GM18907 (cell line): ENCODE results near the gene SELPLG.
A peak's percentile ranks its signal among the peaks of the same experiment; 100 is the strongest.
"Not testable (repeated sequence)": the region's sequence is repeated elsewhere in the genome, so short reads cannot be mapped to it uniquely, and the experiment has no call there.

Source experiments
- ATAC-seq: cut with Tn5 transposase; IDR thresholded peaks from one replicate; pipeline ENCODE4 v1.9.1; 2021; ENCODE audit warnings: mild to moderate bottlenecking, moderate library complexity; ENCODE audit not compliant: unreplicated experiment

SELPLG gene

GRCh38 chr12:108638997-108639822 is 5.5 kb upstream of the SELPLG start:
- ATAC-seq = no peak

- ATAC-seq = no peak
Observed at GRCh38 chr12:108638141-108638827, 4.6 kb upstream of the SELPLG start.

DNA sequence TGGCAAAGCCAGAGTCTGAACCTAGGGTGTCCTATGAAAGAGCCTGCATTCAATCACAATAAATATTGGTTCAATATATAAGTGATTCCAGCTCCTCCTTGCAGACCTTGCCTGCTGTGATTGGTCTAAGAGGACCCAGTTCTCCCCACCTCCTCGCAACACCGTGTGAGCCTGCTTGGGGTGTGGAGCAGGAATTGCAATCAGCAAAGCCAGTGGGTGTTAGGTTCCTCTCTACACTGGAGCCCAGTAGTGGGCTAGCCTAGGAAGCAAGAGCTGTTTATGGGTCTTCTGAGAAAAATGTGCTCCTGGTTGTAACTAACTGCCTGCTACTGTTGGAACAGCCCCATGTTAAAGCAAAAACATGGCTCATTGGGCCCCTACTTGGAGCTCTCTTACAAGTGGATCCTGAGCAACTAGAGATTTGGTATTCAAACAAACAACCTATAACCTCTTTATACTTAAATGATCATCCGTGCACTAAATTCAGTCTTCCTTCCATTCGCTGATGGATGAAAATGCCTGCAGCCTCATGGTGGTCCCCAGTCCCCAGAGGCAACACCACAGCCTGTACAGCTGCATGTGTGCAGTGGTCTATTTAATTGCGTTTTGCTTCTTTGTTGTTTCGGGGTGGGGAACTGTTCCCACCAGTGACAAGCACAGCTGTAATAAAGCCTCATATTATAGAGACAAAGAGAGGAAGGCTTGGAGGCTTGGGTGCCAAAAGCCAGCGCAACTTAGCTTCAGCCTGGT is 3.7 kb upstream of the SELPLG start:
- no peak for ATAC-seq

- no peak for ATAC-seq
Observed at GRCh38 chr12:108635997-108636808, 2.5 kb upstream of the SELPLG start.

DNA sequence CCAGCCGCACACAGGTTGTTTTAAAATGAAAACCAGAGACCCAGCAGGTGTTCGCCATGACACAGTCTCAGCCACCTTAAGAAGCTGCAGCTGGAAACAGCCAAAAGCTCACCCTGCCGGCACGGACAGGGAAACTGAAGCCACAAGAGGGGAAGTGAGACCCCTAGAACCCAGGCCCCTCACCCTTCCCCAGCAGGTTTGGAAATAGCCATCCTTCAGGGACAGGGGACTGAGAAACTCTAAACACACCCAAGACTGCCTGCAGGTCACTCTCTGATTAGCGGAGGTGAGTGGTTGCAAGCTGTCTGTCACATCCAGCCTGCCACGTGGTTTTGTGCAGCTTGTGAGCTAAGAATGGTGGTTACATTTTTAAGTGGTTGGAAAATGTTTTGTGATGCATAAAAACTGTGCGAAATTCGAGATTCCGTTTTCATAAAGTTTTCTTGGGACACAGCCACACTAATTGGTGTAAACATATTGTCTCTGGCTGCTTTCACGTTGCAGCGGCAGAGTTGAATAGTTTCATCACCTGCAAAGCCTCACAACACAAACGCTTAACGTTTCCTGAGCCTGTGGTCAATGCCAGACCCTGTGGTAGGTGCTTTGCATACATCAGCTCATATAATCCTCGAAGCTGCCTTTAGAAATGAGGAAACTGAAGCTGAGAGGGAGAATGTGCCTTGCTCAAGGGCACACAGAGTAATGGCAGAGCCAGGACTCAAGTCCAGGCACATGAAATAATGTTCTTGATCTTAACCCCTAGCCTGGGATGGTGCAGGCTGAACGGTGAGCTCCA is 1.7 kb upstream of the SELPLG start:
- peak; percentile 53 for ATAC-seq

GRCh38 chr12:108634341-108634751 is 652 bp upstream of the SELPLG start:
- no peak for ATAC-seq

DNA sequence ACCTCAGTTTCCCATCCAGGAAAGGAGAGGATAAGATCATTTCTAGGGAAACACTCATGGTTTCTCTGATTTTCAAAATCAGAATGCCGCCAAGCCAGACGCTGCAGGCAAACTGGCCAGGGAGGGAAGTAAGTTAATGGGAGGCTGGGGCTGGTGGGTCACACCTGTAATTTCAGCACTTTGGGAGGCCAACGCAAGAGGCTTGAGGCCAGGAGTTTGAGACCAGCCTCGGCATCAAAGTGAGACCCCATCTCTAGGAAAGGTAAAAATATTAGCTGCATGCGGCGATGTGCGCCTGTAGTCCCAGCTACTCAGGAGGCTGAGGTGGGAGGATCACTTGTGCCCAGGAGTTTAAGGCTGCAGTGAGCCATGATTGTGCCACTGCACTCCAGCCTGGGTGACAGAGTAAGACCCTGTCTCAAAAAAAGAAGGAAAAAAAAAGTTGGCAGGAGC is 587 bp downstream of the SELPLG start:
- ATAC-seq = no peak

- not testable (repeated sequence) for ATAC-seq
Observed at GRCh38 chr12:108631261-108631660, 2.4 kb downstream of the SELPLG start.

GRCh38 chr12:108630481-108631207 is 3.0 kb downstream of the SELPLG start:
- no peak for ATAC-seq

GRCh38 chr12:108629824-108630476 is 3.7 kb downstream of the SELPLG start:
- ATAC-seq = no peak

DNA sequence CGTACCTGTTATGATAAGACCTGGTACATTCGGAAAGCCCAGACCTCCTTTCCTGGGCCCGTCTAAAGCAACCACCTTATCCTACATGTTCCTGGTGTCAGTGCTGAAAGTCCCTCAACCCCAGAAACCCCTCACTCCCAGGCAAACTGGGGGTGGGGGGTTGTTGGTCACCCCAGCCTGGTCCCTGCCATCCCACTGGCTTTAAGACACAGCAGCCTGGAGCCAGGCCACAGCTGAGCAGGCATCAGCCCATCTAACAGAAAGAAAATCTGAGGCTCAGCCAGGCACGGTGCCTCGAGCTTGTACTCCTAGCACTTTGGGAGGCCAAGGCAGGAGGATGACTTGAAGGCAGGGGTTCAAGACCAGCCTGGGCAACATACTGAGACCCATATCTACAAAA is 4.5 kb downstream of the SELPLG start:
- ATAC-seq = no peak

GRCh38 chr12:108627134-108627920 is 6.4 kb downstream of the SELPLG start:
- ATAC-seq = no peak

- no peak for ATAC-seq
Observed at GRCh38 chr12:108625228-108625627, 8.5 kb downstream of the SELPLG start.

DNA sequence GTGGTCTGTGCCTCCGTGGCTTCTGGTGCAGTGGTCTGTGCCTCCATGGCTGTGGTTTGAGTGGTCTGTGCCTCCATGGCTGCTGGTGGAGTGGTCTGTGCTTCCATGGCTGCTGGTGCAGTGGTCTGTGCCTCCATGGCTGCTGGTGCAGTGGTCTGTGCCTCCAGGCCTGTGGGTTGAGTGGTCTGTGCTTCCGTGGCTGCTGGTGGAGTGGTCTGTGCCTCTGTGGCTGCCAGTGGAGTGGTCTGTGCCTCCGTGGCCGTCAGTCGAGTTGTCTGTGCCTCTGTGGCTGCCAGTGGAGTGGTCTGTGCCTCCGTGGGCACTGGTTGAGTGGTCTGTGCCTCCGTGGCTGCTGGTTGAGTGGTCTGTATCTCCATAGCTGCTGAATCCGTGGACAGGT is 10.1 kb downstream of the SELPLG start:
- no peak for ATAC-seq

GRCh38 chr12:108622921-108623514 is 10.7 kb downstream of the SELPLG start:
- no peak for ATAC-seq

DNA sequence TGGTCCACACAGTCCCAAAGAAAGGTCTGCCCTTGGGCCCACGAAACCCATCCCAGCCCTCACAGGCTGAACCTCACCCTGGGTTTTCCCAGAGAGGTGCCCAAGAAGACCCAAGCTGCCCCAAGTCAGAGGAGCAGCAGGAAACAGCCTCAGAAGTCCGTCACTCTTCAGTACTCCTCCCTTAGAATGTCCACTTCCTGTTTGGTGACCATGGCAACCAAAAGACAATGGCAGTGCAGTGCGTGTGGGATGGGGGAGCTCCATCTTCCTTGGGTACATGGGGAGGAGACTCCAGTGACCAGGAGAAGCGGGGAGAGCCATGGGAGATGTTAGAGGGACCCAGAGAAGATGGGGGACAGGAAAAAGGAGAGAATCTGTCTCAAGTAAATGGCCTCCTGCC is 11.3 kb downstream of the SELPLG start:
- no peak for ATAC-seq

DNA sequence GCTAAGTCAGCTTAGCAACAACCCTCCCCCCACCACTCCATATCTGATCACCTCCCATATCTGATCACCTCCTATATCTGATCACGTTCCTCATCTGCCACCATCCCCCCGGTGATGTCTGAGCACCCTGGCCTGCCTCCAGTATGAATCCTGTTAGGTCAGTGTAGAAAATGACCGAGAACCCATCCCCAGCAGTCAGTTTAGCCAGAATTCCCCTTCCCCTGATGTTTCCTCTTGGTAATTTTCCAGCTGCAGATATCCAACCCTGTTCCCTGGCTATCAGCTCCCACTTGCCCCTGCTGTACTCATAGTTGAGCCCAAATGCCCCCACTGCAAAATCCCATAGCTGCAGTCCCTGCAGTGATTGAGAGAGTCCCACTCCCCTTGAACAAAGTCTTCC is 12.5 kb downstream of the SELPLG start:
- no peak for ATAC-seq
